Measurements from ENCODE around the gene PCDHB2. TPM values are rescaled to one million over a fixed set of nuclear protein-coding genes. Genes with fewer than 3 reads are reported as not detected.

Gene PCDHB2
- 0.55 and 2.0 TPM in 2 replicates for total RNA-seq

DNA sequence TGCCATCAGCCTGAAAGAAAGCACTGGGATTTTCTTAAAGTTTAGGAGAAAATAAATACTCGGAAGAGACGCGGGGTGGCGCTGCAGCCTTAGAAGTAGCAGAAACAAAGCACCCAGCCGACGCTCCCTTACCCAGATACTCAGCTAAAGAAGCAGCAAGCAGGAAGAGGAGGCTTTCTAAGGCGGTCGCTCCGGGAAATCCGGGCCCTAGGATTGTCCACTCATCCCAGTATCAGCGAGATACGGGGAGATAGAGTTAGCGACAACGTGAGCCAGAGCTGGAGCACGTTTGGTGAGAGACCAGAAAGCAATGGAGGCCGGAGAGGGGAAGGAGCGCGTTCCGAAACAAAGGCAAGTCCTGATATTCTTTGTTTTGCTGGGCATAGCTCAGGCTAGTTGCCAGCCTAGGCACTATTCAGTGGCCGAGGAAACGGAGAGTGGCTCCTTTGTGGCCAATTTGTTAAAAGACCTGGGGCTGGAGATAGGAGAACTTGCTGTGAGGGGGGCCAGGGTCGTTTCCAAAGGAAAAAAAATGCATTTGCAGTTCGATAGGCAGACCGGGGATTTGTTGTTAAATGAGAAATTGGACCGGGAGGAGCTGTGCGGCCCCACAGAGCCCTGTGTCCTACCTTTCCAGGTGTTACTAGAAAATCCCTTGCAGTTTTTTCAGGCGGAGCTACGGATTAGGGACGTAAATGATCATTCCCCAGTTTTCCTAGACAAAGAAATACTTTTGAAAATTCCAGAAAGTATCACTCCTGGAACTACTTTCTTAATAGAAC, at the start of gene PCDHB2:
TSS of gene PCDHB2 (plus strand) at position 135 of the 782 bp plus-strand sequence. CDS start at position 311, 176 bp downstream.

DNA sequence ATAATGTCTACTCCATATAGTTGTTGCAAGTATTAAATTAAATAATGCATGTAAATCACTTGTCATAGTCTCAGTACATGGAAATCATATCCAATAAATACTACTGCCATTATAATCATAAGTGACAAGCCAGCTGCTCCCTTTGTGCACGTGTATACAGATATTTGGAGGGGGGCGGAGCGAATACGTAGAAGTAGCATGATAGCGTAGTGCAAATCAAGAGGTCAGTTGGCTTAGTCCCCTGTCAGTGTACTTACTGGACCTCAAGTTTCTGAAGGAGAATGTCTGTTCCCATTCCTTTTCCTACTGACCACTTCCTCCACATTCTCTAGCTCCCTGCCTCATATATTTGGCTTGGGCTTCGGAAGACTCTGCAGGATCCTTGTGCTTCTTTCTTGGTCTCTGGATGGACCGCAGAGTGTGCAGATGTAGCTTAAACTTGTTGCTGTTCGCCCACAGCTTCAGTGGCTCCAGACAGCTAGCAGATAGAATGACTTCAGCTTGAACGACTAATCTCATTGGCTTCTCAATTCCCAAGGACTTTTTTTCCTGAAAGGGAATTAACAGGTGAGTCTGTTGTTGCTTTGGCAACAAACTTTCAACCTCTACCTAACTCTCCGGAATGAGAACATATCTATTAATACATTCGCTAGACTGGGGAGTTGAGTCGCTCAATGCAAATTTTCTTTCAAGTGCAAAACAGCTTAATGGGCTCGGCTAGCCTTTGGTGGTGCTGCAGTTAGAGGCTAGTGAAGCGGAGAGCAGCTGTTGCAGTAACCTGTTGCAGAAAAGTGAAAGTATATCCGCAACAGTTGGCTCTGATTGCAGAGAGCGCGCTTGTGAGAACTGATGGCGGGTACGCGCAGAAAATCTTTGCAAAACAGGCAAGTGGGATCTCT, 43.5 kb upstream of the PCDHB2 start, which contains the start of gene PCDHB1:
TSS of gene PCDHB1 (plus strand) at position 753 of the 899 bp plus-strand sequence. CDS start at position 850, 97 bp downstream.

DNA sequence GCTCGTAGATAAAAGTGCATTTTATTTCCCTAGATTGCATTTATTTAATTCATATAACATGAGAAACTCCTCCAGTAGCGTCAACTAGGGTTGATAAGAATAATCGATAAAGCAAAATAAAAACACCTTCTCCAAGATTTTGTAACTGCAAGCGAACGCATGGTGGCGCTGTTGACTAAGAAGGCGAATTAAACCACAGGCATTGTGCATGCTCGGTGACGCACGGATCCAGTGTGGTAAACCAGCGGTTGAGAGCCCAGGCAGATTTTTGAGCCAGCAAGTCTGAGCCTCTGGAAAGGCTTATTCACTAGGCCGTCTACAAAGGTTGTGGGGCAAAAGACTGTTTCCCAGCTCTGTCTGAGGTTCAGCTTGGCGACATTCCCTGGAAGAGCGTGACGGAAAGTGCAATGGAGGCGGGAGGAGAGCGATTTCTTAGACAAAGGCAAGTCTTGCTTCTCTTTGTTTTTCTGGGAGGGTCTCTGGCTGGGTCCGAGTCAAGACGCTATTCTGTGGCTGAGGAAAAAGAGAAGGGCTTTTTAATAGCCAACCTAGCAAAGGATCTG, 5.9 kb downstream of the PCDHB2 start, which contains the start of gene PCDHB3:
TSS of gene PCDHB3 (plus strand) at position 231 of the 563 bp plus-strand sequence. CDS start at position 408, 177 bp downstream.

DNA sequence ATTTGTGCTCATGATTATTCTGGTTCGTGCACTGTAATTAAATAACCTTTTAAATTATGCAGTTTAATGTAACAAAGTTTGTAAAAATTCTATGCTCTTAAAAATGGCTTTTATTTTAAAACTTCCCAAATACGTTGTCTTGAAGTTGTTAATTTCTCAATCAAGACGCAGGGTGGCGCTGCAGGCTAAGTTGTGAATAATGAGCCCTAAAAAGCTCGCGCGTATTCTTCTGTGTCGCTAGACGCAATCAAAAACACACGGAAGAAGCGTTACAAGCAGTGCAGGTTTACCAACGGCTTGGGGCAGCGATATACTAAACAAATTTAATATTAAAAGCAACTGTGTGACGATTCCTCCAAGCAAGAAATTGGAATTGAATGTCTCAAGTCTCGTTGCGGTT, 27.1 kb downstream of the PCDHB2 start, which contains the start of gene PCDHB4:
TSS of gene PCDHB4 (plus strand) at position 256 of the 400 bp plus-strand sequence. CDS start 181 bp downstream, outside the sequence.

DNA sequence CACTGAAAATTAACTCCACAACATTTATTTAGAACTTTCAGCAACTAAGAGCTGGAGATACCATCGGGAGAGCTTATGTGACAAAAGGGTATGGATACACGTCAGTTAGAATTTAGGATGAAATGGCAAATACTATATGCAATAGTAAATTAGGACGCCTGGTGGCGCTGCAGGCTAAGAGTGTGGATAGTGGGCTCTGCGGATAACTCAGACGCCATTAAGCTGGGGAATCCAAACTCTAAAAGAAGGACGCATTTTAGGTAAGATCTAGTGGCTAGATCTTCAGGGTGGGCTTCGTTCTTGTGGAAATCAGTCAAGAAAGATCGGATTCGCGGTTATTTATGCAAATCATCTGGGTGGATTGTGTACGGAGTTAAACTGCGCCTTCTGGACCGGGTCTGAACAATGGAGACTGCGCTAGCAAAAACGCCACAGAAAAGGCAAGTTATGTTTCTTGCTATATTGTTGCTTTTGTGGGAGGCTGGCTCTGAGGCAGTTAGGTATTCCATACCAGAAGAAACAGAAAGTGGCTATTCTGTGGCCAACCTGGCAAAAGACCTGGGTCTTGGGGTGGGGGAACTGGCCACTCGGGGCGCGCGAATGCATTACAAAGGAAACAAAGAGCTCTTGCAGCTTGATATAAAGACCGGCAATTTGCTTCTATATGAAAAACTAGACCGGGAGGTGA, 40.8 kb downstream of the PCDHB2 start, which contains the start of gene PCDHB5:
TSS of gene PCDHB5 (plus strand) at position 177 of the 688 bp plus-strand sequence. CDS start at position 406, 229 bp downstream.

Other genes with a start within 250 kb of the PCDHB2 start
- 0.11 and 0.12 TPM in 2 replicates for gene PCDHA9, start 246.2 kb upstream of the PCDHB2 start, total RNA-seq
- 0.33 and 0.37 TPM in 2 replicates for gene PCDHA10, start 238.7 kb upstream of the PCDHB2 start, total RNA-seq
- gene PCDHA11, start 225.7 kb upstream of the PCDHB2 start, total RNA-seq: 0.22 and 0.50 TPM in 2 replicates
- 0.11 and 0.12 TPM in 2 replicates for gene PCDHA12, start 219.3 kb upstream of the PCDHB2 start, total RNA-seq
- gene PCDHA13, start 212.5 kb upstream of the PCDHB2 start, total RNA-seq: under 0.01 and 0.25 TPM in 2 replicates
- gene PCDHAC1, start 168.3 kb upstream of the PCDHB2 start, total RNA-seq: 0.11 and 0.25 TPM in 2 replicates
- gene PCDHAC2, start 128.1 kb upstream of the PCDHB2 start, total RNA-seq: 0.55 and 1.9 TPM in 2 replicates
- not detected in 2 replicates for gene PCDHB1, start 43.2 kb upstream of the PCDHB2 start, total RNA-seq
- 0.75 and 0.77 TPM in 2 replicates for gene PCDHB3, start 5.9 kb downstream of the PCDHB2 start, total RNA-seq
- gene PCDHB4, start 27.2 kb downstream of the PCDHB2 start, total RNA-seq: under 0.01 and 0.12 TPM in 2 replicates
- gene PCDHB5, start 40.6 kb downstream of the PCDHB2 start, total RNA-seq: 0.22 and 0.50 TPM in 2 replicates
- under 0.01 TPM in 2 replicates for gene PCDHB6, start 55.4 kb downstream of the PCDHB2 start, total RNA-seq
- 0.11 and 0.12 TPM in 2 replicates for gene PCDHB7, start 78.0 kb downstream of the PCDHB2 start, total RNA-seq
- 0.11 and 0.25 TPM in 2 replicates for gene PCDHB8, start 83.2 kb downstream of the PCDHB2 start, total RNA-seq
- 0.12 and 0.33 TPM in 2 replicates for gene PCDHB16, start 87.8 kb downstream of the PCDHB2 start, total RNA-seq
- under 0.01 TPM in 2 replicates for gene PCDHB9, start 92.5 kb downstream of the PCDHB2 start, total RNA-seq
- 0.11 and 0.12 TPM in 2 replicates for gene PCDHB10, start 97.7 kb downstream of the PCDHB2 start, total RNA-seq
- under 0.01 TPM in 1 of 2 replicates, not detected in the other for gene PCDHB11, start 105.0 kb downstream of the PCDHB2 start, total RNA-seq
- under 0.01 and 0.12 TPM in 2 replicates for gene PCDHB12, start 114.1 kb downstream of the PCDHB2 start, total RNA-seq
- gene PCDHB13, start 119.3 kb downstream of the PCDHB2 start, total RNA-seq: under 0.01 and 0.12 TPM in 2 replicates
- 0.11 and 0.12 TPM in 2 replicates for gene PCDHB14, start 128.7 kb downstream of the PCDHB2 start, total RNA-seq
- gene PCDHB15, start 150.8 kb downstream of the PCDHB2 start, total RNA-seq: under 0.01 and 0.37 TPM in 2 replicates
- gene SLC25A2, start 209.4 kb downstream of the PCDHB2 start, total RNA-seq: 0.50 and 0.66 TPM in 2 replicates
- gene TAF7, start 226.2 kb downstream of the PCDHB2 start, total RNA-seq: 86.1 and 88.3 TPM in 2 replicates
- gene PCDHGA1, start 235.9 kb downstream of the PCDHB2 start, total RNA-seq: 0.22 and 0.62 TPM in 2 replicates
- 0.89 and 2.2 TPM in 2 replicates for gene PCDHGA2, start 244.1 kb downstream of the PCDHB2 start, total RNA-seq
- gene PCDHGA3, start 249.2 kb downstream of the PCDHB2 start, total RNA-seq: 0.22 and 0.87 TPM in 2 replicates

Measured in uterine smooth muscle cell (primary cell).